Mesodermal cell (in vitro differentiated cells): ENCODE results near the gene GPR18.
"Not testable (repeated sequence)": the region's sequence is repeated elsewhere in the genome, so short reads cannot be mapped to it uniquely, and the experiment has no call there.

ENCODE experiments used
- H3K27ac ChIP-seq: 2 replicates; pipeline ENCODE4 v1.7.0; 2013; ENCODE audit warnings: mild to moderate bottlenecking, low read depth, low read length, moderate library complexity; ENCODE audit not compliant: severe bottlenecking
- H3K36me3 ChIP-seq: 2 replicates; pipeline ENCODE4 v1.7.1; 2013; ENCODE audit warnings: mild to moderate bottlenecking, low read length, moderate library complexity; ENCODE audit not compliant: control insufficient read depth, insufficient read depth
- H3K4me1 ChIP-seq: one replicate; pipeline ENCODE4 v1.7.1; 2013; ENCODE audit warnings: mild to moderate bottlenecking, low read length; ENCODE audit not compliant: insufficient read depth, control insufficient read depth, poor library complexity, severe bottlenecking
- H3K4me3 ChIP-seq: 2 replicates; pipeline ENCODE4 v1.7.0; 2013; ENCODE audit warnings: low read length, control low read depth, mild to moderate bottlenecking; ENCODE audit not compliant: insufficient read depth, poor library complexity, severe bottlenecking; ENCODE audit errors: extremely low read depth
- H3K9me3 ChIP-seq: 2 replicates; pipeline ENCODE4 v1.7.1; 2013; ENCODE audit warnings: mild to moderate bottlenecking, low read length, moderate library complexity; ENCODE audit not compliant: control insufficient read depth
- WGBS, 2 experiments: methylation state at CpG; one replicate each; pipeline ENCODE4 v1.1.5; 2013; ENCODE audit warnings: missing lambda C conversion rate in 2 of 2; ENCODE audit not compliant: insufficient coverage in 2 of 2; 5-methylcytosine and 5-hydroxymethylcytosine counted together

GPR18 gene

GRCh38 chr13:99220199-99220935, 37.8 kb downstream of the GPR18 start:
- H3K9me3 ChIP-seq, result no peaks in the 10 kb centered on the region
- H3K27ac ChIP-seq, result no peak overlapping the region
- no peaks in the 10 kb centered on the region for H3K4me1 ChIP-seq
- H3K36me3 ChIP-seq, result peaks cover 16% of the 10 kb centered on the region
- no peak overlapping the region for H3K4me3 ChIP-seq
- 63 to 69% methylated on average over 1 to 2 of the region's 6 CpGs for WGBS, 2 experiments

GRCh38 chr13:99218969-99219368, 39.2 kb downstream of the GPR18 start:
- Histone ChIP-seq H3K27ac (no peak overlapping the region), H3K4me1 (no peaks in the 10 kb centered on the region), H3K36me3 (peaks cover 20% of the 10 kb centered on the region), H3K4me3 (no peak overlapping the region), H3K9me3 (no peaks in the 10 kb centered on the region)
- WGBS, 2 experiments, result 80 to 100% methylated on average over 1 of the region's 2 CpGs

- H3K9me3 ChIP-seq, result no peaks in the 10 kb centered on the region
- peaks cover 20% of the 10 kb centered on the region for H3K36me3 ChIP-seq
- H3K4me1 ChIP-seq, result no peaks in the 10 kb centered on the region
- 76 to 95% methylated on average over 4 to 5 of the region's 6 CpGs for WGBS, 2 experiments
- H3K27ac ChIP-seq, result no peak overlapping the region
- no peak overlapping the region for H3K4me3 ChIP-seq
Measured at GRCh38 chr13:99218545-99218944, 39.6 kb downstream of the GPR18 start.

GRCh38 chr13:99218126-99218525, 40.1 kb downstream of the GPR18 start:
- H3K4me3 ChIP-seq, result no peak overlapping the region
- H3K4me1 ChIP-seq, result no peaks in the 10 kb centered on the region
- peaks cover 22% of the 10 kb centered on the region for H3K36me3 ChIP-seq
- no peaks in the 10 kb centered on the region for H3K9me3 ChIP-seq
- H3K27ac ChIP-seq, result no peak overlapping the region

- peaks cover 23% of the 10 kb centered on the region for H3K36me3 ChIP-seq
- WGBS, 2 experiments, result 81 to 90% methylated on average over 12 to 13 of the region's 20 CpGs
- no peak overlapping the region for H3K27ac ChIP-seq
- no peaks in the 10 kb centered on the region for H3K9me3 ChIP-seq
- no peaks in the 10 kb centered on the region for H3K4me1 ChIP-seq
- no peak overlapping the region for H3K4me3 ChIP-seq
Measured at GRCh38 chr13:99217461-99218110, 40.6 kb downstream of the GPR18 start.

GRCh38 chr13:99215184-99215830, 42.9 kb downstream of the GPR18 start:
- no peak overlapping the region for H3K27ac ChIP-seq
- H3K36me3 ChIP-seq, result peaks cover 19% of the 10 kb centered on the region
- 95% methylated on average over 13 to 14 of the region's 15 CpGs for WGBS, 2 experiments
- no peaks in the 10 kb centered on the region for H3K9me3 ChIP-seq
- no peak overlapping the region for H3K4me3 ChIP-seq
- no peaks in the 10 kb centered on the region for H3K4me1 ChIP-seq

- Histone ChIP-seq H3K4me3 (no peak overlapping the region), H3K27ac (no peak overlapping the region), H3K9me3 (no peaks in the 10 kb centered on the region), H3K36me3 (peaks cover 19% of the 10 kb centered on the region), H3K4me1 (no peaks in the 10 kb centered on the region)
- WGBS, 2 experiments, result 86% methylated on average over 1 of the region's 1 CpG; no CpG with 5 or more reads in 1 of the 2 experiments
Measured at GRCh38 chr13:99214731-99215130, 43.4 kb downstream of the GPR18 start.

- no peak overlapping the region for H3K4me3 ChIP-seq
- H3K36me3 ChIP-seq, result peaks cover 19% of the 10 kb centered on the region
- H3K27ac ChIP-seq, result no peak overlapping the region
- no peaks in the 10 kb centered on the region for H3K9me3 ChIP-seq
- H3K4me1 ChIP-seq, result no peaks in the 10 kb centered on the region
- WGBS, 2 experiments, result 93% methylated on average over 2 of the region's 7 CpGs; no CpG with 5 or more reads in 1 of the 2 experiments
Measured at GRCh38 chr13:99214232-99214631, 43.9 kb downstream of the GPR18 start.

- WGBS, 2 experiments, result 100% methylated on average over 1 of the region's 5 CpGs
- Histone ChIP-seq H3K36me3 (peaks cover 29% of the 10 kb centered on the region), H3K27ac (no peak overlapping the region), H3K9me3 (no peaks in the 10 kb centered on the region), H3K4me1 (no peaks in the 10 kb centered on the region), H3K4me3 (no peak overlapping the region)
Measured at GRCh38 chr13:99211421-99212035, 46.7 kb downstream of the GPR18 start.

GRCh38 chr13:99210627-99211026, 47.6 kb downstream of the GPR18 start:
- H3K9me3 ChIP-seq, H3K4me1 ChIP-seq, H3K4me3 ChIP-seq, H3K27ac ChIP-seq: not testable (repeated sequence)
- peaks cover 33% of the 10 kb centered on the region for H3K36me3 ChIP-seq
- 93 to 97% methylated on average over 7 to 8 of the region's 9 CpGs for WGBS, 2 experiments
